Measurements from ENCODE around the gene MYO5A. TPM values are rescaled to one million over a fixed set of nuclear protein-coding genes. Genes with fewer than 3 reads are reported as not detected.

Gene MYO5A
- total RNA-seq, 1 experiment from 2014 or later = 21.8 TPM

DNA sequence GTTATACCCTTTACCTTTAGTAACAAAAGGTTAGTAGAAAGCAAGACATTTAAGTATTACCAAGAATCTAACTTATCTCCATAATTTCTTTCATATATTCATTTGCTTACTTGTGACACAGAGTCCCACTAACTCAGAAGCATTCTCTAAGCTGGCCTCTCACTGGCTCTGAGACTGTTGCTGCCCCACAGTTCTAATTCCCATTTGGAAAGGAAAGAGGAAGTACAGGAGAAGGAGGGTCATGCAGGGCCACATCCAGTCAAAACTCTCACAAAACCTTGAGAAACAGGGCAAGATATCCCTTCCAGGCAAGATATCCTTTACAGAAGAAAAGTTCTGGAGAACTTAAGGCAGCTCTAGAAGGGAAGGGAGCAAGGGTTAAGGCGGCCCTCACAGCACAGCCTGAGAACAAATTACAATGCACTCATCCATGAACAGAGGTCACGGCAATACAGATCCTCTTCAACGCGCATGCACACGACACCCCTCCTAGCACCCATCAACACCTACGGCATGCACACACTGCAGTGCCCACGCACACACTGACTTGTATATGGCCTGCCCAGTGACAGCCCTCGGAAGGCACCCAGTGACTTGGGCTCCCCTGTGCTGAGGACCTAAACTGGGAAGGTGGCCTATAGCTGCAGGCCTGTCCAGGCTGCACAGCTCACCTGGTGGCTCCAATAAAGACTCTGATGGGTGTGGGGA lies 220.1 kb downstream of the MYO5A start:
- Histone ChIP-seq H3K4me2 (ENCODE audit: insufficient read depth, insufficient read length, low read length) (no peak overlapping the region), H3K27ac (ENCODE audit: insufficient read length, low read depth, low read length) (no peak overlapping the region), H2BK15ac (ENCODE audit: low read depth, low read length) (no peak overlapping the region), H4K8ac (replicated peaks; ENCODE audit: insufficient read length, low read depth, low read length) (peak overlapping the region; percentile 89), H3K18ac (ENCODE audit: insufficient read length, low read depth, low read length) (no peak overlapping the region), H3K23ac (ENCODE audit: insufficient read length, low read depth, low read length) (no peak overlapping the region), H2AK5ac (ENCODE audit: insufficient read length, low read length) (no peak overlapping the region), H2AFZ (ENCODE audit: low read length) (no peak overlapping the region), H2BK20ac (ENCODE audit: low read depth, low read length, poor library complexity, severe bottlenecking) (no peak overlapping the region), H4K20me1 (ENCODE audit: control insufficient read depth, insufficient read depth, insufficient read length) (no peaks in the 10 kb centered on the region), H3K23me2 (ENCODE audit: insufficient read length, low read depth, low read length, poor library complexity, severe bottlenecking) (no peaks in the 10 kb centered on the region), H3K56ac (ENCODE audit: insufficient read length, low read depth, low read length) (no peak overlapping the region), H3K4me1 (ENCODE audit: insufficient read depth, low read length) (no peaks in the 10 kb centered on the region), H4K5ac (ENCODE audit: insufficient read length, low read depth, low read length) (no peak overlapping the region), H4K91ac (ENCODE audit: insufficient read length, low read depth, low read length) (no peak overlapping the region), H3K9ac (ENCODE audit: extremely low read depth, insufficient read length, low read length) (no peak overlapping the region), H3K27me3 (ENCODE audit: insufficient read depth, low read length) (no peaks in the 10 kb centered on the region), H3T11ph (ENCODE audit: low read length) (no peak overlapping the region), H3K9me3 (ENCODE audit: control insufficient read depth, low read depth, low read length) (no peaks in the 10 kb centered on the region), H3K79me2 (ENCODE audit: insufficient read depth, low read length) (no peaks in the 10 kb centered on the region), H2BK120ac (ENCODE audit: low read depth, low read length, poor library complexity, severe bottlenecking) (peak overlapping the region; percentile 80), H2BK12ac (ENCODE audit: insufficient read length, low read depth, low read length) (no peak overlapping the region), H3K14ac (ENCODE audit: insufficient read depth, low read length) (no peak overlapping the region), H2BK5ac (ENCODE audit: insufficient read length, low read length) (no peak overlapping the region), H3K79me1 (ENCODE audit: insufficient read depth, low read depth, low read length, poor library complexity, severe bottlenecking) (no peaks in the 10 kb centered on the region), H3K4ac (ENCODE audit: low read depth, low read length) (no peak overlapping the region)
- DNase-seq = no peak
- Mint-ChIP-seq H3K27ac (peak overlapping the region in 1 of 3 experiments; percentile 49; a peak in 1 of 7 replicates), H3K27me3 (ENCODE audit: low read depth) (no peaks in the 10 kb centered on the region), H3K36me3 (ENCODE audit: insufficient read depth in 1 of 3, low read depth in 3 of 3) (no peaks in the 10 kb centered on the region), H3K9me3 (peaks cover 0 to 2% of the 10 kb centered on the region in 2 experiments; a peak in 1 of 5 replicates), H3K4me1 (peaks cover 2 to 8% of the 10 kb centered on the region in 2 experiments; a peak in 3 of 4 replicates), H3K4me3 (no peak overlapping the region)
- no CpG with 5 or more reads among the region's 8 CpGs for WGBS (ENCODE audit: extremely low coverage, insufficient read length, low lambda C conversion rate)
- TF ChIP-seq, protein P1, sequence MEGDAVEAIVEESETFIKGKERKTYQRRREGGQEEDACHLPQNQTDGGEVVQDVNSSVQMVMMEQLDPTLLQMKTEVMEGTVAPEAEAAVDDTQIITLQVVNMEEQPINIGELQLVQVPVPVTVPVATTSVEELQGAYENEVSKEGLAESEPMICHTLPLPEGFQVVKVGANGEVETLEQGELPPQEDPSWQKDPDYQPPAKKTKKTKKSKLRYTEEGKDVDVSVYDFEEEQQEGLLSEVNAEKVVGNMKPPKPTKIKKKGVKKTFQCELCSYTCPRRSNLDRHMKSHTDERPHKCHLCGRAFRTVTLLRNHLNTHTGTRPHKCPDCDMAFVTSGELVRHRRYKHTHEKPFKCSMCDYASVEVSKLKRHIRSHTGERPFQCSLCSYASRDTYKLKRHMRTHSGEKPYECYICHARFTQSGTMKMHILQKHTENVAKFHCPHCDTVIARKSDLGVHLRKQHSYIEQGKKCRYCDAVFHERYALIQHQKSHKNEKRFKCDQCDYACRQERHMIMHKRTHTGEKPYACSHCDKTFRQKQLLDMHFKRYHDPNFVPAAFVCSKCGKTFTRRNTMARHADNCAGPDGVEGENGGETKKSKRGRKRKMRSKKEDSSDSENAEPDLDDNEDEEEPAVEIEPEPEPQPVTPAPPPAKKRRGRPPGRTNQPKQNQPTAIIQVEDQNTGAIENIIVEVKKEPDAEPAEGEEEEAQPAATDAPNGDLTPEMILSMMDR (conservative IDR thresholded peaks at IDR 0.05) = no peak
